ENCODE data around the gene PRKG1.
A peak's percentile ranks its signal among the peaks of the same experiment; 100 is the strongest.
"Not testable (repeated sequence)": the region's sequence is repeated elsewhere in the genome, so short reads cannot be mapped to it uniquely, and the experiment has no call there.

The PRKG1 gene

DNA sequence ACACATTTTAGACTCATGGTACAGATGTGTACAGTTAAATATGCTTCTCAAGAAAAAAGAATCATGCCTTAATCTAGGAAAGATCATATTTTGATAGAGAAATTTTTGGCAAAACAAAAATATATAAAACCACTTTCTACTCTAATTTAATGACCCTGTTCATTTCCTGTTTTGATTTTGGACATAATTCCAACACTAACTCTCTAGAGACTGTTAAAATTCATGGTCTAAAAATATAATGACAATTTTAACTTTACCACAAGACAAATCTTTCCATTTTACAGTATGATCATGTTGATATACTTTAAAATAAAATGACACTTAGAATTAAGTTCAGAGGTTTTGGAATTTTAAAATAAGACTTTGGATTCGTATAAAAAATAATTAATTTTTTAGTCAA, 45.2 kb downstream of the PRKG1 start:
- DNase-seq, result no peak

DNA sequence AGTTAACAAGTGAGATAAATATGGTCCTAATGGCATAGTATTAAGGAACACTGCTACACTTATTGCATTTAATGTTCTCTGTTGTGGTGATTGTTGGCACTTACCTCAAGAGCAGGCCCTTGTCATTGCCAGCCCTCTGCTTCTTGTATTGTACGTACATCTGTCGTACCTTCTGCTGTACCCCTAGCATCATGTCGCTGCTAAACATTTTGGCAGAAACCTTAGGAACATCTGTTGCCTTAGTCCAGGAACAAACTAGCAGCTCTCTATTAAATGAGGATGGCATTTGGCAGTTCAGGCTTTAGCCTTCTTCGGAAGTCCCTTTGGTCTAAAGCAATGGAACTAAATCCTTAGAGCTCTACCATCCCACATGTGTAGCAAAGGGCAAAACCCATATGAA, 47.6 kb downstream of the PRKG1 start:
- DNase-seq, result no peak

- DNase-seq, result no peak
These were observed 50.6 kb downstream of the PRKG1 start for GRCh38 chr10:51124852-51125251.

DNA sequence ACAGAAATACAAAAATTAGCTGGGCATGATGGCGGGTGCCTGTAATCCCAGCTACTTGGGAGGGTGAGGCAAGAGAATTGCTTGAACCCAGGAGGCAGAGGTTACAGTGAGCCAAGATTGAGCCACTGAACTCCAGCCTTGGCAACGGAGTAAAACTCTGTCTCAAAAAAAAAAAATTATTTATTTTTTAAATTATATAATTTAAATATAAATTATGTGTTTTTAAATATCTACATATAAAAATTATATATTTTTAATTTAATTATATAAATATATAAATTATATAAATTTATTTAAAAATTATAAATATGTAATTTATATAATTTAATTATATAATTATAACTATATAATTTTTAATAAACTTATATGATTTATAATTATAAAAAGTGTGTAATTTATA, 51.2 kb downstream of the PRKG1 start:
- DNase-seq, result no peak

DNA sequence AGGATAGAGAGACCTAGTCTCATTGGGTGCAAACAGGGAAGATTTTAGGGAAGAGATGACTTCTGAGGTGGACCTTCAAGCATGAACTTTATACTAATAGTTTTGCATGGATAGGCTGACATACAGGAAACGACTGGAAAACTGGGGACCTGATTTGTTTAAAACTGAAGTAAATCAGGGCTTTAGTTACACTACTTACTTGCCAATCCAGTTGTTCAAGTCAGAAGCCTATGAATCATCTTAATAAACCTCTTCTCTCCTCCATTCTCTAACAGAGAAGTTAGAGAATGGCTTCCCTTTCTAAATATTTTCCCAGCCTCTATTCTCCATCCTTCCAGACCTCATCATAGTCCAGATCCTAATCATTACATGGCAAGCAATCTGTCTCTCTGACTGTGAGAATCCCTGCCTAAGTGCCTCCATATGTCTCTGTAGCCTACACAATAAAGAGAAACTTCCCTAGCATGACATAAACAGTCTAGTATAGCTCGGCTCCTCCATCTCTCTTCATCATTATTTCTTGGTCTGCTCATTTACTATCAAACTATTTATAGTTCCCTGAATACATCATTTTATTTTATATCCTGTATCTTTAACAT, 55.8 kb downstream of the PRKG1 start:
- peak; percentile 39 for DNase-seq

GRCh38 chr10:51137756-51138529, 63.7 kb downstream of the PRKG1 start:
- peak; percentile 76 for DNase-seq

- DNase-seq, result peak; percentile 18
These were observed 64.9 kb downstream of the PRKG1 start for GRCh38 chr10:51139176-51139575.

DNA sequence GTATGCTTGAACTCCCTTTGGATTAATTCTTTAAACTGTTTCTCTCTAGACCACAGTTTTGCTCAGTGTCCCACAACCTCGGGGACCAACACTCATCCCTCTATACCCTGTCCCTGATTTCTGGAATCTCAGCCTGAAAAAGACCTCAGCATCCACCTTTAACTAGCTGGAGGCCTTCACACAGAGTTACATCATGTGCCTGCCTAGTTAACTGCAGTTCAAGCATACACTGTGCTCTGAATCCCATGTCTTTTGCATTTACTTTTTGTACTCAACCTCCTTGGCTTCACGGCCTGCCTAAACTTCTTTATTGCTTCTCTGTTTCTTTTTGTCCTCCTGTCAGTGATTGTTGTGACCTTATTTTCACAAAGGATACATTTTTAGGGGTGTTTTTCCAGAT, 66.7 kb downstream of the PRKG1 start:
- no peak for DNase-seq

GRCh38 chr10:51144161-51144781, 70.0 kb downstream of the PRKG1 start:
- no peak for DNase-seq

DNA sequence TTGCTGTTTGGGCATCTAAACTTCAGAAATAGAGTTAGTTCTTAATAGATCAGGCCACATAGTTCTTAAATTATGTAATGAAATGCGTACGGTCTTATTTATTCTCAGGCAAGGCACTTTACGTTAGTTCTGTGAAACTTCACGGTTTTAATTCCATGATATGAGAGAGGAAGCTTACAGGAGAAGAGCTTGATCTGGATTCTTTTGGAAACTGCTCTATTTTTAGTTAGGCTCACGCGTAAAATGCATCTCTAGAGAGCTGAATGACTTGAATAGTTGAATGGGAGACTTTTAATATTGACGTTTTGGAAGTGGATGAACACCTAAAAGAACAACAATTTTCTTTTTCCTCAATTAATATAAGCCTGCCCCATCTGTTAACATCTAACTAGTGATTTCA, 71.1 kb downstream of the PRKG1 start:
- no peak for DNase-seq

GRCh38 chr10:51147644-51148399, 73.5 kb downstream of the PRKG1 start:
- DNase-seq, result no peak

- peak; percentile 94 for DNase-seq
These were observed 82.6 kb downstream of the PRKG1 start for GRCh38 chr10:51156926-51157325.

- DNase-seq, result no peak
These were observed 84.5 kb downstream of the PRKG1 start for GRCh38 chr10:51158832-51159231.

- DNase-seq, result no peak
These were observed 85.6 kb downstream of the PRKG1 start for GRCh38 chr10:51159841-51160240.

- no peak for DNase-seq
These were observed 87.7 kb downstream of the PRKG1 start for GRCh38 chr10:51162002-51162401.

DNA sequence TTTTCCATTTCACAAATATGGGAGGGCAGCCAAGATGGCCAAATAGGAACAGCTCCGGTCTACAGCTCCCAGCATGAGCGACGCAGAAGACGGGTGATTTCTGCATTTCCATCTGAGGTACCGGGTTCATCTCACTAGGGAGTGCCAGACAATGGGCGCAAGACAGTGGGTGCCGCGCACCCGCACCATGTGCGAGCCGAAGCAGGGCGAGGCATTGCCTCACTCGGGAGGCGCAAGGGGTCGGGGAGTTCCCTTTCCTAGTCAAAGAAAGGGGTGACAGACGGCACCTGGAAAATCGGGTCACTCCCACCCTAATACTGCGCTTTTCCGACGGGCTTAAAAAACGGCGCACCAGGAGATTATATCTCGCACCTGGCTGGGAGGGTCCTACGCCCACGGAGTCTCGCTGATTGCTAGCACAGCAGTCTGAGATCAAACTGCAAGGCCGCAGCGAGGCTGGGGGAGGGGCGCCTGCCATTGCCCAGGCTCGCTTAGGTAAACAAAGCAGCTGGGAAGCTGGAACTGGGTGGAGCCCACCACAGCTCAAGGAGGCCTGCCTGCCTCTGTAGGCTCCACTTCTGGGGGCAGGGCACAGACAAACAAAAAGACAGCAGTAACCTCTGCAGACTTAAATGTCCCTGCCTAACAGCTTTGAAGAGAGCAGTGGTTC, 89.2 kb downstream of the PRKG1 start:
- not testable (repeated sequence) for DNase-seq

GRCh38 chr10:51168086-51168815, 94.0 kb downstream of the PRKG1 start:
- DNase-seq, result no peak

DNA sequence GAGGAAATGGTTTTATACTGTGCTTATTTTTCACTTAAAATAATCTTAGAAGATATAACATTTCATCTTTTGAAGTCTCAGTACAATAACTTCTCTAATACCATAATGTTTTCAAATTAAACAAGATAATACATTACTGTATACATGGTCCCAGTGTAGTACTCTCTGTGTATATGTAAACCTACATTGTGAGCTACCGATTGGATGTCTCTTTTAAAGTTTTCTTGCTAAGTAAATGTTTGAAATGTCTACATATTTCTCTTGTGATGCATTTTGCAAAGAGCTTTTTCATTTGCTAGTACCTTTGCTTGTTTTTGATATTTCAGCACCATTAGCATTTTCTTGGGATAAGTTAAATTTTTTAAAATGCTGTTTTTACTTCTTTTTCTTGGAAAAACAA, 94.8 kb downstream of the PRKG1 start:
- DNase-seq, result no peak

DNA sequence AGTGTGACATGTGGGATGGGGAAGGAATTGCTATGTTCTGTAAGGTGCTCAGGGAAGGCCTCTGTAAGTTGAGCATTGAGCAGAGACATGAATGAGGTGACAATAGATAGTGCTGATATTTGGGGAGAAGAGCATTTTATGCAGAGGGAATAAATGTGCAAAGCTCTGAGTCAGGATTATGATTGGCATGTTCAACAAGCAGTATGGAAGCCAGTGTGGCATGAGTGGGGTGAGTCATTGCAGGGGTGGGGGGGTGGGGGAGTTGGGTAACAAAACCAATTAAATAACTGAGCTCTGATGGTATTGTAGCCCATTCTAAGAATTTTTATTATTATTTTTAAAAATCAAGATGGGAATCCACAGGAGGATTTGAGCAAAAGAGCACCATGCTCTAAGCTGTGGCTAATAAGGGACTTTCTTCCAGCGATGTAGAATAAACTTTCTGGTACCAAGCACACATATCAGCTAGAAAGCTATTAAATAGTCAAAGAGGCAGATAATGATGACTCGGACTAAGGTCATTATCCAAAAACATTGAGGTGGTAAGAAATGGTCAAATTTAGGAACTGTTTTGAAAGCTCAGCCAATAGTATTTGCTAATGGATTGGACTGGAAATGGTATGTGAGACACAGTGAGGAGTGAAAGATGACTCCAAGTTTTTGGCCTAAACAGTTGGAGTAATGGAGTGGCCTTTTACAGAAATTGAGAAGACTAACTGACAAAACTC, 96.4 kb downstream of the PRKG1 start:
- peak; percentile 42 for DNase-seq

- DNase-seq, result peak; percentile 35
These were observed 97.7 kb downstream of the PRKG1 start for GRCh38 chr10:51171946-51172345.

GRCh38 chr10:51176976-51177695, 102.8 kb downstream of the PRKG1 start:
- DNase-seq, result peak; percentile 79

Measured in fibroblast of skin of right quadriceps (primary cell).